CD4-positive, alpha-beta memory T cell (primary cell): ENCODE results near the gene ANO10. TPM values are rescaled to one million over a fixed set of nuclear protein-coding genes. Genes with fewer than 3 reads are reported as not detected.

Experiments used
- CTCF ChIA-PET: fragments of 350-600 bp; sonication (Branson Sonifier 250); formaldehyde crosslinking; loops from one replicate; lab custom pipeline; 2021; ENCODE audit warnings: inconsistent platforms; ENCODE audit not compliant: partially characterized antibody; lab: Charles Lee
- POLR2A ChIA-PET: fragments of 350-600 bp; sonication (Branson Sonifier 250); formaldehyde crosslinking; loops from one replicate; lab custom pipeline; 2021; ENCODE audit not compliant: partially characterized antibody; lab: Charles Lee
- DNase-seq, 5 donors: peaks; one replicate each; pipeline versions ENCODE4 v3.0.0 to v3.0.0-alpha.2; 2020 to 2022; ENCODE audit warnings: mixed read lengths in 1 of 5
- H3K27ac ChIP-seq: one replicate; pipeline ENCODE4 v1.7.0; 2013; ENCODE audit warnings: low read depth, low read length
- H3K27me3 ChIP-seq: 2 replicates; pipeline ENCODE4 v1.7.0; 2013; ENCODE audit warnings: mild to moderate bottlenecking, low read length, moderate library complexity; ENCODE audit not compliant: insufficient read depth
- H3K36me3 ChIP-seq: 2 replicates; pipeline ENCODE4 v1.7.0; 2013; ENCODE audit warnings: mild to moderate bottlenecking, low read length, moderate library complexity; ENCODE audit not compliant: insufficient read depth
- H3K4me1 ChIP-seq: 2 replicates; pipeline ENCODE4 v1.7.0; 2013; ENCODE audit warnings: mild to moderate bottlenecking, low read length, moderate library complexity; ENCODE audit not compliant: insufficient read depth
- H3K4me3 ChIP-seq, 2 donors: one replicate each; pipeline ENCODE4 v1.7.0; 2013; ENCODE audit warnings: low read length in 2 of 2, mild to moderate bottlenecking in 1 of 2
- H3K9me3 ChIP-seq, 2 donors: one replicate each; pipeline ENCODE4 v1.7.0; 2013; ENCODE audit warnings: low read length in 2 of 2, control low read depth in 1 of 2; ENCODE audit not compliant: control insufficient read depth in 1 of 2
- H3K27ac Mint-ChIP-seq, 7 donors: one replicate each; pipeline ENCODE4 v1.8.0; 2020 to 2021; ENCODE audit warnings: mixed read lengths in 7 of 7, mild to moderate bottlenecking in 6 of 7, inconsistent platforms in 3 of 7, moderate library complexity in 3 of 7
- H3K27me3 Mint-ChIP-seq, 2 donors: one replicate each; pipeline ENCODE4 v1.8.0; 2020 to 2021; ENCODE audit warnings: mixed read lengths in 2 of 2
- H3K36me3 Mint-ChIP-seq, 2 donors: one replicate each; pipeline ENCODE4 v1.8.0; 2020 to 2021; ENCODE audit warnings: mixed read lengths in 2 of 2, inconsistent platforms in 1 of 2, mild to moderate bottlenecking in 1 of 2
- H3K4me1 Mint-ChIP-seq, 4 donors: one replicate each; pipeline ENCODE4 v1.8.0; 2020 to 2021; ENCODE audit warnings: mixed read lengths in 4 of 4, mild to moderate bottlenecking in 1 of 4
- H3K4me3 Mint-ChIP-seq, 8 donors: one replicate each; pipeline ENCODE4 v1.8.0; 2020 to 2021; ENCODE audit warnings: mixed read lengths in 8 of 8, mild to moderate bottlenecking in 7 of 8, moderate library complexity in 6 of 8, inconsistent platforms in 3 of 8
- H3K9me3 Mint-ChIP-seq, 8 donors: one replicate each; pipeline ENCODE4 v1.8.0; 2020 to 2021; ENCODE audit warnings: mixed read lengths in 8 of 8, mild to moderate bottlenecking in 5 of 8, inconsistent platforms in 3 of 8, moderate library complexity in 1 of 8
- intact Hi-C: fragments of 100-400 bp; cut with micrococcal nuclease; formaldehyde crosslinking; loops from one replicate; pipeline ENCODE4 v1.15.1; 2023
- polyA plus RNA-seq, 2 donors: library from polyadenylated mRNA; unstranded; fragments of 300-500 nt; fragmentation: Illumina TruSeq; gene quantifications; one replicate each; pipeline ENCODE4 v1.2.3, GENCODE V29; 2021
- total RNA-seq, 2 experiments: library from RNA; stranded (reverse); gene quantifications; one replicate each; pipeline ENCODE4 v1.2.3, GENCODE V29; 2021

ANO10 gene
- total and polyA plus RNA-seq, 4 experiments from 2014 or later, result 8.6 to 9.9 (median 9.6) TPM

- ChIA-PET CTCF (interaction anchor here (0.6 to 8.4 kb wide), 5 partner anchors 131 to 210 kb away, joined by 3 to 105 read pairs (median 3); no protein-coding TSS in a partner anchor), POLR2A (interaction anchor here (0.7 kb wide), 1 partner anchor 28 kb away, joined by 3 read pairs; no protein-coding TSS in a partner anchor)
- Mint-ChIP-seq H3K36me3 (no peaks in the 10 kb centered on the region), H3K27ac (peak overlapping the region in 4 of 7 donors; percentile 25 to 84 (median 56)), H3K4me3 (peak overlapping the region in 1 of 8 donors; percentile 13), H3K27me3 (no peaks in the 10 kb centered on the region), H3K4me1 (peaks cover 1 to 35% (median 7%) of the 10 kb centered on the region in 4 donors), H3K9me3 (no peaks in the 10 kb centered on the region)
- H3K27ac ChIP-seq, result no peak overlapping the region
- intact Hi-C loops, result no loop called here
- no peaks in the 10 kb centered on the region for H3K9me3 ChIP-seq
- no peak for DNase-seq
- H3K27me3 ChIP-seq, result no peaks in the 10 kb centered on the region
- H3K4me3 ChIP-seq, result no peak overlapping the region
- no peaks in the 10 kb centered on the region for H3K36me3 ChIP-seq
- H3K4me1 ChIP-seq, result peaks cover 4% of the 10 kb centered on the region
Measured at GRCh38 chr3:43372007-43372740, 249.6 kb downstream of the ANO10 start.

GRCh38 chr3:43371494-43371893 is 250.3 kb downstream of the ANO10 start:
- peaks cover 4% of the 10 kb centered on the region for H3K4me1 ChIP-seq
- CTCF ChIA-PET, result interaction anchor here (1.4 kb wide), 1 partner anchor 132 kb away, joined by 3 read pairs; no protein-coding TSS in a partner anchor
- POLR2A ChIA-PET, result interaction anchor here (0.7 kb wide), 1 partner anchor 27 kb away, joined by 3 read pairs; no protein-coding TSS in a partner anchor
- Mint-ChIP-seq H3K9me3 (no peaks in the 10 kb centered on the region), H3K4me3 (no peak overlapping the region), H3K36me3 (no peaks in the 10 kb centered on the region), H3K27me3 (no peaks in the 10 kb centered on the region), H3K27ac (peak overlapping the region in 2 of 7 donors; percentile 29 to 39), H3K4me1 (peaks cover 1 to 35% (median 6%) of the 10 kb centered on the region in 4 donors)
- H3K36me3 ChIP-seq, result no peaks in the 10 kb centered on the region
- H3K9me3 ChIP-seq, result no peaks in the 10 kb centered on the region
- H3K4me3 ChIP-seq, result no peak overlapping the region
- H3K27ac ChIP-seq, result no peak overlapping the region
- DNase-seq, result no peak
- no peaks in the 10 kb centered on the region for H3K27me3 ChIP-seq
- intact Hi-C loops, result no loop called here

- no peaks in the 10 kb centered on the region for H3K9me3 ChIP-seq
- H3K9me3 Mint-ChIP-seq, result no peaks in the 10 kb centered on the region
- CTCF ChIA-PET, result interaction anchor here (0.6 to 1.0 kb wide), 2 partner anchors 147 kb away, joined by 3 read pairs; no protein-coding TSS in a partner anchor
- intact Hi-C loops, result no loop called here
- no peak for DNase-seq
- H3K4me1 Mint-ChIP-seq, result peaks cover 0 to 35% (median 9%) of the 10 kb centered on the region in 4 donors
- POLR2A ChIA-PET, result interaction anchor here (0.6 to 1.0 kb wide), 2 partner anchors 14 to 147 kb away, joined by 3 read pairs; no protein-coding TSS in a partner anchor
- H3K4me3 ChIP-seq, result no peak overlapping the region
- H3K27ac Mint-ChIP-seq, result no peak overlapping the region
- peaks cover 4% of the 10 kb centered on the region for H3K4me1 ChIP-seq
- no peaks in the 10 kb centered on the region for H3K36me3 Mint-ChIP-seq
- H3K4me3 Mint-ChIP-seq, result no peak overlapping the region
- H3K27ac ChIP-seq, result no peak overlapping the region
- no peaks in the 10 kb centered on the region for H3K36me3 ChIP-seq
- no peaks in the 10 kb centered on the region for H3K27me3 Mint-ChIP-seq
- no peaks in the 10 kb centered on the region for H3K27me3 ChIP-seq
Measured at GRCh38 chr3:43370293-43370980, 251.4 kb downstream of the ANO10 start.

GRCh38 chr3:43369404-43370292 is 252.2 kb downstream of the ANO10 start:
- Histone ChIP-seq H3K9me3 (no peaks in the 10 kb centered on the region), H3K4me3 (no peak overlapping the region), H3K36me3 (no peaks in the 10 kb centered on the region), H3K27me3 (no peaks in the 10 kb centered on the region), H3K4me1 (peaks cover 4% of the 10 kb centered on the region), H3K27ac (no peak overlapping the region)
- no peak for DNase-seq
- peaks cover 0 to 35% (median 9%) of the 10 kb centered on the region in 4 donors for H3K4me1 Mint-ChIP-seq
- H3K36me3 Mint-ChIP-seq, result no peaks in the 10 kb centered on the region
- H3K4me3 Mint-ChIP-seq, result no peak overlapping the region
- no peaks in the 10 kb centered on the region for H3K9me3 Mint-ChIP-seq
- no peaks in the 10 kb centered on the region for H3K27me3 Mint-ChIP-seq
- peak overlapping the region in 1 of 7 donors; percentile 74 for H3K27ac Mint-ChIP-seq
- intact Hi-C loops, result no loop called here
- ChIA-PET CTCF (interaction anchor here (1.0 kb wide), 1 partner anchor 146 kb away, joined by 3 read pairs; no protein-coding TSS in a partner anchor), POLR2A (interaction anchor here (0.9 to 1.0 kb wide), 2 partner anchors 83 to 146 kb away, joined by 3 read pairs; partner anchors contain the start of gene SNRK)

- Mint-ChIP-seq H3K4me1 (peaks cover 0 to 23% (median 6%) of the 10 kb centered on the region in 4 donors), H3K27me3 (no peaks in the 10 kb centered on the region), H3K27ac (peak overlapping the region in 4 of 7 donors; percentile 1 to 65 (median 32)), H3K4me3 (no peak overlapping the region), H3K36me3 (no peaks in the 10 kb centered on the region), H3K9me3 (no peaks in the 10 kb centered on the region)
- no peak overlapping the region for H3K4me3 ChIP-seq
- H3K9me3 ChIP-seq, result no peaks in the 10 kb centered on the region
- no peaks in the 10 kb centered on the region for H3K27me3 ChIP-seq
- intact Hi-C loops, result no loop called here
- H3K4me1 ChIP-seq, result peaks cover under 1% of the 10 kb centered on the region
- CTCF ChIA-PET, result interaction anchor here (2.2 kb wide), 1 partner anchor 11 kb away, joined by 5 read pairs; no protein-coding TSS in a partner anchor
- H3K27ac ChIP-seq, result no peak overlapping the region
- no peaks in the 10 kb centered on the region for H3K36me3 ChIP-seq
- DNase-seq, result no peak
- POLR2A ChIA-PET, result interaction anchor here (1.0 to 2.2 kb wide), 3 partner anchors 11 to 167 kb away, joined by 3 to 8 read pairs (median 3); no protein-coding TSS in a partner anchor
Measured at GRCh38 chr3:43366885-43367284, 254.9 kb downstream of the ANO10 start.

- Histone ChIP-seq H3K36me3 (no peaks in the 10 kb centered on the region), H3K27me3 (no peaks in the 10 kb centered on the region), H3K4me1 (no peaks in the 10 kb centered on the region), H3K4me3 (no peak overlapping the region), H3K9me3 (no peaks in the 10 kb centered on the region), H3K27ac (no peak overlapping the region)
- intact Hi-C loops, result no loop called here
- no peak for DNase-seq
- no peak overlapping the region for H3K4me3 Mint-ChIP-seq
- POLR2A ChIA-PET, result interaction anchor here (1.0 to 2.2 kb wide), 3 partner anchors 11 to 167 kb away, joined by 3 to 8 read pairs (median 3); no protein-coding TSS in a partner anchor
- no peaks in the 10 kb centered on the region for H3K27me3 Mint-ChIP-seq
- H3K36me3 Mint-ChIP-seq, result no peaks in the 10 kb centered on the region
- no peaks in the 10 kb centered on the region for H3K9me3 Mint-ChIP-seq
- H3K27ac Mint-ChIP-seq, result peak overlapping the region in 4 of 7 donors; percentile 1 to 77 (median 45)
- H3K4me1 Mint-ChIP-seq, result peaks cover 0 to 19% (median 5%) of the 10 kb centered on the region in 4 donors
- CTCF ChIA-PET, result interaction anchor here (2.2 kb wide), 1 partner anchor 12 kb away, joined by 5 read pairs; no protein-coding TSS in a partner anchor
Measured at GRCh38 chr3:43366481-43366880, 255.3 kb downstream of the ANO10 start.
